HG03439 (cell line): ENCODE data around the gene TCF7L2.

Experiments
- ATAC-seq: cut with Tn5 transposase; IDR thresholded peaks from one replicate; pipeline ENCODE4 v1.9.1; 2021; ENCODE audit warnings: mild to moderate bottlenecking, moderate library complexity; ENCODE audit not compliant: unreplicated experiment

TCF7L2 gene

GRCh38 chr10:113042868-113043267 is 92.8 kb downstream of the TCF7L2 start:
- ATAC-seq, result no peak

GRCh38 chr10:113044016-113044755 is 94.1 kb downstream of the TCF7L2 start:
- ATAC-seq, result no peak

DNA sequence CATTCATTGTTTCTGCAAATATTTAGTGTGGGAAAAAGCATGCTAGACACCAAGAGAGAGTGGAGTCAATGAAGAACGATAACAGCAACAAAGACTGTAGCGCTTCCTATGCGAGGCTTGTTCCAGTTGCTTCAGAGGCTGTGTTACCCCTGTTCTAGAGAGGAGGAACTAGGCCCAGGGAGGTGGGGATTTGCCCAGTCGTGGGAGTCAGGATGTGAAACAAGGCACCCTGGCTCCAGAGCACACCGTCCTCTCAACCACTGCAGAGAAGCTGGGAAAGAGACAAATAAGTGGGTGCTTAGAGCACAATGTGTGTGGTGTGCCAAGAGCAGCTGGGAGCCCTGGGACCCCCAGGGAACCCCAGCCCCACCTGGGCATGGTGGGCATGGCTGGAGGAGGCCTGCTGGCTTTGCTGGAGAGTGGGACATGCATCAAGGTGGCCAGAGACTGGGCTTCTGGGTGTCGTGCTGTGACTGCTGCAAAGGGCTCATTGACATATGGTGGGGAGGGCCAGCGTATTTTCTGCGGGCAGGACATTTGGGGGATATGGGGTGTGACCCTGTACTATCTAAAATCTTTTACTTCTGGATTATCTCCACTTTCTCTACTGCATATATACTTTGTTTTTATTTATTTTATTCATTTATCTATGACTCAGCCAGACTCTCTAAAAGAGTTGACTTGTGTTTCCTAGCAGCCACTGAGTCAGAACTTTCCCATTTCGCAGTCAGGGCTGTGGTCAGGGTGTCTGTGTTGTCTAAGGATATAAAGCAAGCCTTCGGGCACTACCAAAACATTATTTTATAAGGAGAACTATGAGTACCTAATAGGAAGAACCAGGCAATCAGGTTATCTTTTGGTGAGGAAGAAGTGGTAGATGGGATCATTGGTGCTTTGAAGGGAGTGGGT is 95.4 kb downstream of the TCF7L2 start:
- no peak for ATAC-seq

DNA sequence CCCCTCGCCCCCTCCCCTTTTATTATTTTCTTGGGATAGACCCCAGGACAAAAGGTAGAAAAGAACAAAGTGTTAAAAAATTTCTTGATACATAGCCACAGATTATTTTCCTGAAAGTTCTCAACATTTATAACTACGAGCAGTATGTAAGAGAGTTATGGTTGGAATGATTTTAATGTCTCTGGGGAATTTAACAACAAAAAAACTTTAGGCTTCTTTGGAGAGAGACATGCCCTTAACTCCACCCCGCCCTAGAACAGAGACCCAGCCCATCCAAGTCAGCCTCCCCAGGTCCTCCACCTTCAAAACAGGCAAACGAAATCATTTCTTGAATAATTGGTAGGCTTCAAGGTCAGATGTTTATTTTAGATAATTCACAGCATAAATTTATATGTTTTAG is 97.1 kb downstream of the TCF7L2 start:
- ATAC-seq, result no peak

DNA sequence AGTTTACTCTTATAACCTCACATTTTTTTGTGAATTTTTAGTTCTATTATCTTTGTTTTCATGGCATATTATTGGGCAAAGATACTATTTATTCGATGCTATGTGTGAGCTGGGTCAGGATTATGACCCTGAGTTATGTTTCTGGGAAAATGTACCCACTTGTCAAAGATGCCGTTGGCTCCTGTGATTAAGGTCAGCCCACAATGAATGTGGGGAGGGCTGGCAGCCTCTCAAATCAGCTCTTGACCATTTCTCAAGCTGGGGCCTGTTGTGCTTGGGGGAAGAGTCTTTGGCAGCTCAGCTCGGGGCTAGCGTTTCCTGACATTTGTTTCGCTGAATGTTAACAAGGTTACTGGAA is 97.5 kb downstream of the TCF7L2 start:
- ATAC-seq, result no peak

- ATAC-seq, result no peak
Observed at GRCh38 chr10:113047963-113048781, 98.1 kb downstream of the TCF7L2 start.

DNA sequence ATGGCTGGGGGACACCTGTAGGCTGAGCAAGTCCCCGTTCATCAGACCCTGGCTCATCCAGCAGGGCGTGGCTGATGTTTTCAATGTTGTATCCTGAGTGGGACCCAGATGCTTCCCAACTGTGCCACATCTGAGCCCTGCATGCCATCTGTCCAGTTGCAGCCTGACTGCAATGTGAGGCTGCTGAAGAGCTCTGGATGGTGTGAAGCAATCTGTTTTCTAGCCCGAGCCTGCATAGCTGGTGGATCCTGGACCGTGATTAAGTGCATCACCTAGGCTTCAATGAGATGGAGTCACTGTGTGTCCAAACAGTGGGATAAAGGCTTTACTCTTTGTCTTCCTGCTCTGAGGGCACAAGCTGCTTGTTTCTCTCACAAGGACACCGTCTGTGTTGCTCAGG is 99.8 kb downstream of the TCF7L2 start:
- no peak for ATAC-seq

GRCh38 chr10:113052076-113052830 is 102.2 kb downstream of the TCF7L2 start:
- no peak for ATAC-seq

DNA sequence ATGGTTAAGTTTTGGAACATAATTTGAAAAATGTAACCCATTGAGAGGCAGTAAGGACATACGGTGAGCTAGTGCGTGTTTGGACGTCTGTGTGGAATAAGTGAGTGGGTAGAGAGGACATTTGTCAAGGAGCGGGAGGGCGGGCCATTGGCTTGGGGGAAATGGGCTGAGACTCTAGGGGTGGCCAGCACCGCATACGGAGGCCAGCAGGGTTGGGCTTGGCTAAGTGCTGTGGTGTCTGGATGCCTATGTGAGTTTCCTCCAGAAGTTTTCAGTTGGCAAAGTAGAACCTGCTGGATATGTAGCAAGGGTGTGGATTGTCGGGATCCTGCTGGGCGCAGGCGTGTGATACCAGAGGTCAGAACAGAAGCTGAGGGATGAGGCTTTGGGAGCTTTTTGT is 103.0 kb downstream of the TCF7L2 start:
- no peak for ATAC-seq

- ATAC-seq, result no peak
Observed at GRCh38 chr10:113053881-113054280, 103.8 kb downstream of the TCF7L2 start.

DNA sequence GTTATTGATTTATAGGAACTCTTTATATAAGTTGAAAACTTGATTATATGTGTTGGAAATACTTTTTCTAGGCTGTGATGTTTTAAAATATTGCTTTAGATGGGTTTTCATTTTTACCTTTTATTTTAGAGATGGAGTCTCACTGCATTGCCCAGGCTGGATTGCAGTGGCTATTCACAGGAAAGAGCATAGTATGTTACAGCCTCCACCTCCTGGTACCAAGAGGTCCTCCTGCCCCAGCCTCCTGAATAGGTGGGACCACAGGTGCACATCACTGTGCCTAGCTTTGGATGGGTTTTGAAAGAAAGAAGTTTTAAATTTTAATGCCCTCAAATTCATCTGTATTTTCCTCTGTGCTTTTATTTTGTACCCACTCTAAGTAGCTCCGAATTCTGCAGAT is 105.4 kb downstream of the TCF7L2 start:
- ATAC-seq, result no peak

- ATAC-seq, result no peak
Observed at GRCh38 chr10:113056030-113056429, 106.0 kb downstream of the TCF7L2 start.

DNA sequence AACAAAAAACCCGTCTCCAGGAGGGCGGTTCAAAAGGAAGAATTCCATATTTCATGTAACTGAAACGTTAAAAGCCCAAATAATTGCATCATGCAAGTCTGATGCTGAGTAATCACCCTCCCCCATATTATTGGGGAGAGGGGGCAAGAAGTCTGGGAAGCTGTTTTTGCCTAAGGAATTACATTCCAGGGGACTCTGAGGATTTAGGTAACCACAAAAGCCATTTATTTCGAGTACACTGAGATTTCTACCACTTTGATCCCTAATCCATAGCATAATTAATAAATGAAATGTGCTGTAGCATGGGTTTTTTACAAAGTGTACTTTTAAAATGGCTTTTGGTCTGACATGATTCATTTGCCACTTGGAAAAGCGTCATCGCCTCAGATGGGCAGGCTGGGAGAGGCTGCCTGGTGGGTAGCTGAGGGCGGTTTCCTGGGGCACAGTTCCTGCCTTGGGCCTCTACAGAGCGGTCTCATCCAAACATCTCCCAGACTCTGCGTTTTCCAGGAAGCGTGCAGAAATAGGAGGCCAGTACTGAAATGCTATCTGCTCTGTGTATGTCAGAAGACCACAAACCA is 106.5 kb downstream of the TCF7L2 start:
- no peak for ATAC-seq

- no peak for ATAC-seq
Observed at GRCh38 chr10:113057948-113058522, 108.0 kb downstream of the TCF7L2 start.

- ATAC-seq, result no peak
Observed at GRCh38 chr10:113058523-113059370, 108.7 kb downstream of the TCF7L2 start.

GRCh38 chr10:113059371-113059780 is 109.3 kb downstream of the TCF7L2 start:
- no peak for ATAC-seq

GRCh38 chr10:113060201-113061053 is 110.4 kb downstream of the TCF7L2 start:
- no peak for ATAC-seq

- ATAC-seq, result no peak
Observed at GRCh38 chr10:113061054-113061430, 111.0 kb downstream of the TCF7L2 start.
